Measurements from ENCODE around the gene RANGAP1. TPM values are rescaled to one million over a fixed set of nuclear protein-coding genes. Genes with fewer than 3 reads are reported as not detected.
A peak's percentile ranks its signal among the peaks of the same experiment; 100 is the strongest.

The RANGAP1 gene
- total and polyA plus RNA-seq, 2 of the 13 experiments (the other 11 are each of a cell fraction or from before 2014, with no cell fraction given): 51.8 to 83.9 TPM

DNA sequence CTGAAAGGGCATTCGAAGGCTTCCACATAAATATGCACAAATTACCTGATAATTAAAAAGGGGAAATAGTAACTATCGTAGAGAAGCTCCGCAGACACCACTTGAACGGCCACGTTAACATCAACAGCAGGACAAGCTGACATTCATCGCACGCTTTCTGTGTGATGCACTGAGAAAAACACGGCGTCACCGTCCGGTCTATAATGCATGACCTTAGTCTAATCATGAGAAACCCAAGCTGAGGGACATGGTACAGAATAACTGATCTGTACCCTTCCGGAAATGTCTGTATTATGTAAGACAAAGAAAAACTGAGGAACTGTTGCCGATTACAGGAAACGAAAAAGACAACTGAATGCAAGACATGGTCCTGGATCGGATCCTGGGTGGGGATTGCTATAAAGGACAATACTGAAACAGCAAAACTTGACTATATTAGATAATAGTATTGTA is 678 bp upstream of the RANGAP1 start:
- Histone ChIP-seq H3K4me1 (ENCODE audit: insufficient read depth, low read length) (peaks cover 61% of the 10 kb centered on the region), H3K4me3 (replicated peaks in 1 of 3; ENCODE audit: insufficient read depth in 1 of 3, low read depth in 2 of 3, low read length in 3 of 3) (peak overlapping the region; percentile 53 to 69 (median 54)), H3K4me2 (ENCODE audit: low read depth, low read length) (peak overlapping the region; percentile 92), H3K9ac (ENCODE audit: insufficient read depth, low read depth, low read length) (peak overlapping the region; percentile 60), H4K20me1 (ENCODE audit: insufficient read depth, low read length) (no peaks in the 10 kb centered on the region), H3K36me3 (replicated peaks in 1 of 2; ENCODE audit: control insufficient read depth in 1 of 2, insufficient read depth in 2 of 2, low read length in 2 of 2) (peaks cover 2 to 11% of the 10 kb centered on the region in 2 experiments; a peak in 4 of 5 replicates), H3K27ac (ENCODE audit: extremely low read length, insufficient read depth, low read length) (peak overlapping the region; percentile 72), H2AFZ (ENCODE audit: low read length) (no peak overlapping the region), H3K79me2 (ENCODE audit: insufficient read depth, low read length) (peaks cover 24% of the 10 kb centered on the region), H3K9me3 (ENCODE audit: low read length) (no peaks in the 10 kb centered on the region), H3K27me3 (ENCODE audit: control insufficient read depth in 1 of 2, insufficient read depth in 2 of 2, low read length in 2 of 2) (no peaks in the 10 kb centered on the region; a peak in 1 of 5 replicates)
- intact Hi-C loops (cut with micrococcal nuclease; ENCODE audit: unreplicated experiment) (loop anchor here (1.0 to 10.0 kb wide), 3 partner anchors 15 to 158 kb away; partner anchors contain the start of genes TOB2 and ZC3H7B), in situ Hi-C loops (cut with HindIII; ENCODE audit: extremely low pct_ligation_motif_present, low pct_unique_long_range_greater_than_20kb) (no loop called here)
- BruUV-seq (replicated peaks): TSS peak; percentile 88
- ChIA-PET POLR2A (interaction anchor here (0.7 to 6.0 kb wide), 16 partner anchors 10 to 335 kb away, joined by 3 to 49 read pairs (median 5); partner anchors contain the start of genes ACO2, CHADL, PHF5A and RBX1), CTCF (ENCODE audit: low intra/inter-chr PET ratio, low total read pairs) (no interaction called here)
- WGBS (ENCODE audit: low lambda C conversion rate): under 1% methylated on average over 15 of the region's 15 CpGs
- ATAC-seq (peak; percentile 7; the same call in 2 of the 3 replicates), DNase-seq (ENCODE audit: low spot score) (peak; percentile 60), FAIRE-seq (no peak)
- TF ChIP-seq, protein P1, sequence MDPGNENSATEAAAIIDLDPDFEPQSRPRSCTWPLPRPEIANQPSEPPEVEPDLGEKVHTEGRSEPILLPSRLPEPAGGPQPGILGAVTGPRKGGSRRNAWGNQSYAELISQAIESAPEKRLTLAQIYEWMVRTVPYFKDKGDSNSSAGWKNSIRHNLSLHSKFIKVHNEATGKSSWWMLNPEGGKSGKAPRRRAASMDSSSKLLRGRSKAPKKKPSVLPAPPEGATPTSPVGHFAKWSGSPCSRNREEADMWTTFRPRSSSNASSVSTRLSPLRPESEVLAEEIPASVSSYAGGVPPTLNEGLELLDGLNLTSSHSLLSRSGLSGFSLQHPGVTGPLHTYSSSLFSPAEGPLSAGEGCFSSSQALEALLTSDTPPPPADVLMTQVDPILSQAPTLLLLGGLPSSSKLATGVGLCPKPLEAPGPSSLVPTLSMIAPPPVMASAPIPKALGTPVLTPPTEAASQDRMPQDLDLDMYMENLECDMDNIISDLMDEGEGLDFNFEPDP (CRISPR knock-in tag; conservative IDR thresholded peaks at IDR 0.05): no peak
- TF ChIP-seq MTF2 (CRISPR knock-in tag; IDR thresholded peaks at IDR 0.05; ENCODE audit: borderline replicate concordance) (no peak), ERF (CRISPR knock-in tag; IDR thresholded peaks at IDR 0.05) (no peak), SMAD1 (CRISPR knock-in tag; IDR thresholded peaks at IDR 0.05; ENCODE audit: borderline replicate concordance, low read depth) (no peak), IRX3 (CRISPR knock-in tag; IDR thresholded peaks at IDR 0.05; ENCODE audit: borderline replicate concordance, low read depth) (no peak), NFIC (IDR thresholded peaks at IDR 0.05; ENCODE audit: low read length) (0 out of 2 replicates have a peak, but pooled peaks have one; percentile 39)
- TF ChIP-seq, protein P2, sequence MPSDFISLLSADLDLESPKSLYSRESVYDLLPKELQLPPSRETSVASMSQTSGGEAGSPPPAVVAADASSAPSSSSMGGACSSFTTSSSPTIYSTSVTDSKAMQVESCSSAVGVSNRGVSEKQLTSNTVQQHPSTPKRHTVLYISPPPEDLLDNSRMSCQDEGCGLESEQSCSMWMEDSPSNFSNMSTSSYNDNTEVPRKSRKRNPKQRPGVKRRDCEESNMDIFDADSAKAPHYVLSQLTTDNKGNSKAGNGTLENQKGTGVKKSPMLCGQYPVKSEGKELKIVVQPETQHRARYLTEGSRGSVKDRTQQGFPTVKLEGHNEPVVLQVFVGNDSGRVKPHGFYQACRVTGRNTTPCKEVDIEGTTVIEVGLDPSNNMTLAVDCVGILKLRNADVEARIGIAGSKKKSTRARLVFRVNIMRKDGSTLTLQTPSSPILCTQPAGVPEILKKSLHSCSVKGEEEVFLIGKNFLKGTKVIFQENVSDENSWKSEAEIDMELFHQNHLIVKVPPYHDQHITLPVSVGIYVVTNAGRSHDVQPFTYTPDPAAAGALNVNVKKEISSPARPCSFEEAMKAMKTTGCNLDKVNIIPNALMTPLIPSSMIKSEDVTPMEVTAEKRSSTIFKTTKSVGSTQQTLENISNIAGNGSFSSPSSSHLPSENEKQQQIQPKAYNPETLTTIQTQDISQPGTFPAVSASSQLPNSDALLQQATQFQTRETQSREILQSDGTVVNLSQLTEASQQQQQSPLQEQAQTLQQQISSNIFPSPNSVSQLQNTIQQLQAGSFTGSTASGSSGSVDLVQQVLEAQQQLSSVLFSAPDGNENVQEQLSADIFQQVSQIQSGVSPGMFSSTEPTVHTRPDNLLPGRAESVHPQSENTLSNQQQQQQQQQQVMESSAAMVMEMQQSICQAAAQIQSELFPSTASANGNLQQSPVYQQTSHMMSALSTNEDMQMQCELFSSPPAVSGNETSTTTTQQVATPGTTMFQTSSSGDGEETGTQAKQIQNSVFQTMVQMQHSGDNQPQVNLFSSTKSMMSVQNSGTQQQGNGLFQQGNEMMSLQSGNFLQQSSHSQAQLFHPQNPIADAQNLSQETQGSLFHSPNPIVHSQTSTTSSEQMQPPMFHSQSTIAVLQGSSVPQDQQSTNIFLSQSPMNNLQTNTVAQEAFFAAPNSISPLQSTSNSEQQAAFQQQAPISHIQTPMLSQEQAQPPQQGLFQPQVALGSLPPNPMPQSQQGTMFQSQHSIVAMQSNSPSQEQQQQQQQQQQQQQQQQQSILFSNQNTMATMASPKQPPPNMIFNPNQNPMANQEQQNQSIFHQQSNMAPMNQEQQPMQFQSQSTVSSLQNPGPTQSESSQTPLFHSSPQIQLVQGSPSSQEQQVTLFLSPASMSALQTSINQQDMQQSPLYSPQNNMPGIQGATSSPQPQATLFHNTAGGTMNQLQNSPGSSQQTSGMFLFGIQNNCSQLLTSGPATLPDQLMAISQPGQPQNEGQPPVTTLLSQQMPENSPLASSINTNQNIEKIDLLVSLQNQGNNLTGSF (CRISPR knock-in tag; IDR thresholded peaks at IDR 0.05): no peak
- TF ChIP-seq, protein P3, sequence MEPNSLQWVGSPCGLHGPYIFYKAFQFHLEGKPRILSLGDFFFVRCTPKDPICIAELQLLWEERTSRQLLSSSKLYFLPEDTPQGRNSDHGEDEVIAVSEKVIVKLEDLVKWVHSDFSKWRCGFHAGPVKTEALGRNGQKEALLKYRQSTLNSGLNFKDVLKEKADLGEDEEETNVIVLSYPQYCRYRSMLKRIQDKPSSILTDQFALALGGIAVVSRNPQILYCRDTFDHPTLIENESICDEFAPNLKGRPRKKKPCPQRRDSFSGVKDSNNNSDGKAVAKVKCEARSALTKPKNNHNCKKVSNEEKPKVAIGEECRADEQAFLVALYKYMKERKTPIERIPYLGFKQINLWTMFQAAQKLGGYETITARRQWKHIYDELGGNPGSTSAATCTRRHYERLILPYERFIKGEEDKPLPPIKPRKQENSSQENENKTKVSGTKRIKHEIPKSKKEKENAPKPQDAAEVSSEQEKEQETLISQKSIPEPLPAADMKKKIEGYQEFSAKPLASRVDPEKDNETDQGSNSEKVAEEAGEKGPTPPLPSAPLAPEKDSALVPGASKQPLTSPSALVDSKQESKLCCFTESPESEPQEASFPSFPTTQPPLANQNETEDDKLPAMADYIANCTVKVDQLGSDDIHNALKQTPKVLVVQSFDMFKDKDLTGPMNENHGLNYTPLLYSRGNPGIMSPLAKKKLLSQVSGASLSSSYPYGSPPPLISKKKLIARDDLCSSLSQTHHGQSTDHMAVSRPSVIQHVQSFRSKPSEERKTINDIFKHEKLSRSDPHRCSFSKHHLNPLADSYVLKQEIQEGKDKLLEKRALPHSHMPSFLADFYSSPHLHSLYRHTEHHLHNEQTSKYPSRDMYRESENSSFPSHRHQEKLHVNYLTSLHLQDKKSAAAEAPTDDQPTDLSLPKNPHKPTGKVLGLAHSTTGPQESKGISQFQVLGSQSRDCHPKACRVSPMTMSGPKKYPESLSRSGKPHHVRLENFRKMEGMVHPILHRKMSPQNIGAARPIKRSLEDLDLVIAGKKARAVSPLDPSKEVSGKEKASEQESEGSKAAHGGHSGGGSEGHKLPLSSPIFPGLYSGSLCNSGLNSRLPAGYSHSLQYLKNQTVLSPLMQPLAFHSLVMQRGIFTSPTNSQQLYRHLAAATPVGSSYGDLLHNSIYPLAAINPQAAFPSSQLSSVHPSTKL (CRISPR knock-in tag; IDR thresholded peaks at IDR 0.05): peak; percentile 55
- TF ChIP-seq, protein P4, sequence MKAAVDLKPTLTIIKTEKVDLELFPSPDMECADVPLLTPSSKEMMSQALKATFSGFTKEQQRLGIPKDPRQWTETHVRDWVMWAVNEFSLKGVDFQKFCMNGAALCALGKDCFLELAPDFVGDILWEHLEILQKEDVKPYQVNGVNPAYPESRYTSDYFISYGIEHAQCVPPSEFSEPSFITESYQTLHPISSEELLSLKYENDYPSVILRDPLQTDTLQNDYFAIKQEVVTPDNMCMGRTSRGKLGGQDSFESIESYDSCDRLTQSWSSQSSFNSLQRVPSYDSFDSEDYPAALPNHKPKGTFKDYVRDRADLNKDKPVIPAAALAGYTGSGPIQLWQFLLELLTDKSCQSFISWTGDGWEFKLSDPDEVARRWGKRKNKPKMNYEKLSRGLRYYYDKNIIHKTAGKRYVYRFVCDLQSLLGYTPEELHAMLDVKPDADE (CRISPR knock-in tag; IDR thresholded peaks at IDR 0.05): no peak
- TF ChIP-seq, protein P5, sequence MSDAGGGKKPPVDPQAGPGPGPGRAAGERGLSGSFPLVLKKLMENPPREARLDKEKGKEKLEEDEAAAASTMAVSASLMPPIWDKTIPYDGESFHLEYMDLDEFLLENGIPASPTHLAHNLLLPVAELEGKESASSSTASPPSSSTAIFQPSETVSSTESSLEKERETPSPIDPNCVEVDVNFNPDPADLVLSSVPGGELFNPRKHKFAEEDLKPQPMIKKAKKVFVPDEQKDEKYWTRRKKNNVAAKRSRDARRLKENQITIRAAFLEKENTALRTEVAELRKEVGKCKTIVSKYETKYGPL (CRISPR knock-in tag; IDR thresholded peaks at IDR 0.05): no peak
